GM23338 (cell line): ENCODE data around the gene COL18A1. TPM values are rescaled to one million over a fixed set of nuclear protein-coding genes. Genes with fewer than 3 reads are reported as not detected.

Source experiments
- ATAC-seq: fragments of 200-7000 bp; cut with Tn5 transposase; 3 replicates; pipeline ENCODE4 v1.9.1; 2020
- DNase-seq: peaks from one replicate; pipeline ENCODE4 v3.0.0-alpha.2; 2015; ENCODE audit warnings: low spot score
- H2AFZ ChIP-seq: fragments of 200-600 bp; sonication (generic); 2 replicates; pipeline ENCODE4 v1.8.0; 2016; ENCODE audit warnings: antibody characterized with exemption, mild to moderate bottlenecking, moderate library complexity
- H3F3A ChIP-seq: fragments of 200-600 bp; sonication (generic); replicated peaks from 2 replicates; pipeline ENCODE4 v1.8.0; 2017; ENCODE audit warnings: antibody characterized with exemption, mixed run types, low read depth
- H3K27ac ChIP-seq: fragments of 200-600 bp; sonication (generic); 2 replicates; pipeline ENCODE4 v1.6.1; 2016; ENCODE audit warnings: low read depth
- H3K27me3 ChIP-seq: fragments of 200-600 bp; sonication (generic); 2 replicates; pipeline ENCODE4 v1.8.0; 2016; ENCODE audit warnings: mild to moderate bottlenecking, mixed run types, moderate library complexity; ENCODE audit not compliant: insufficient read depth
- H3K36me3 ChIP-seq: fragments of 200-600 bp; sonication (generic); 2 replicates; pipeline ENCODE4 v1.8.0; 2016; ENCODE audit warnings: mild to moderate bottlenecking; ENCODE audit not compliant: insufficient read depth
- H3K4me1 ChIP-seq: fragments of 200-600 bp; sonication (generic); 2 replicates; pipeline ENCODE4 v1.8.0; 2016; ENCODE audit warnings: mild to moderate bottlenecking, moderate library complexity; ENCODE audit not compliant: insufficient read depth
- H3K4me2 ChIP-seq: fragments of 200-600 bp; sonication (generic); 2 replicates; pipeline ENCODE4 v1.7.1; 2017; ENCODE audit warnings: mixed run types
- H3K4me3 ChIP-seq: fragments of 200-600 bp; sonication (generic); 2 replicates; pipeline ENCODE4 v1.6.1; 2016; ENCODE audit warnings: mixed run types
- H3K79me2 ChIP-seq: fragments of 200-600 bp; sonication (generic); replicated peaks from 2 replicates; pipeline ENCODE4 v1.8.0; 2017; ENCODE audit warnings: mild to moderate bottlenecking; ENCODE audit not compliant: insufficient read depth
- H3K9me2 ChIP-seq: fragments of 200-600 bp; sonication (generic); 2 replicates; pipeline ENCODE4 v1.8.0; 2017; ENCODE audit not compliant: insufficient read depth
- H4K20me1 ChIP-seq: fragments of 200-600 bp; sonication (generic); replicated peaks from 2 replicates; pipeline ENCODE4 v1.8.0; 2017; ENCODE audit warnings: mild to moderate bottlenecking; ENCODE audit not compliant: insufficient read depth
- H3K27ac Mint-ChIP-seq: 2 replicates; pipeline ENCODE4 v1.8.0; 2020; ENCODE audit warnings: inconsistent platforms, mild to moderate bottlenecking, moderate library complexity, mixed read lengths
- H3K27me3 Mint-ChIP-seq: 3 replicates; pipeline ENCODE4 v1.8.0; 2022; ENCODE audit warnings: low read depth, mild to moderate bottlenecking, moderate library complexity, mixed read lengths, inconsistent platforms; ENCODE audit not compliant: insufficient read depth, poor library complexity
- H3K36me3 Mint-ChIP-seq: 3 replicates; pipeline ENCODE4 v1.8.0; 2021; ENCODE audit warnings: low read depth, mild to moderate bottlenecking, inconsistent platforms, moderate library complexity, mixed read lengths
- H3K4me1 Mint-ChIP-seq: 3 replicates; pipeline ENCODE4 v1.8.0; 2020; ENCODE audit warnings: mild to moderate bottlenecking, inconsistent platforms, mixed read lengths
- H3K4me3 Mint-ChIP-seq: 3 replicates; pipeline ENCODE4 v1.8.0; 2021; ENCODE audit warnings: moderate library complexity, mild to moderate bottlenecking, inconsistent platforms, mixed read lengths
- H3K9me3 Mint-ChIP-seq: 3 replicates; pipeline ENCODE4 v1.8.0; 2020; ENCODE audit warnings: moderate library complexity, mild to moderate bottlenecking, inconsistent platforms, mixed read lengths
- JUNB ChIP-seq: IDR thresholded peaks from one replicate; pipeline ENCODE4 v1.6.1; 2016; ENCODE audit warnings: antibody characterized with exemption; ENCODE audit not compliant: unreplicated experiment
- NANOG ChIP-seq: IDR thresholded peaks from 2 replicates; pipeline ENCODE4 v1.6.1; 2016; ENCODE audit warnings: antibody characterized with exemption, borderline replicate concordance
- POLR2AphosphoS5 ChIP-seq: IDR thresholded peaks from 2 replicates; pipeline ENCODE4 v1.6.1; 2016; ENCODE audit warnings: antibody characterized with exemption, low read depth
- REST ChIP-seq: IDR thresholded peaks from one replicate; pipeline ENCODE4 v1.6.1; 2018; ENCODE audit warnings: antibody characterized with exemption; ENCODE audit not compliant: unreplicated experiment
- ZNF114 ChIP-seq: fragments of 250-450 bp; sonication (Bioruptor Pico); IDR thresholded peaks from 2 replicates; pipeline ENCODE4 v1.5.0; 2020; ENCODE audit warnings: mild to moderate bottlenecking, moderate library complexity
- polyA plus RNA-seq: library from polyadenylated mRNA; unstranded; fragments of >200 nt; fragmentation: Nextera tagmentation; extraction: Ambion mirVana; gene quantifications from 2 replicates; pipeline ENCODE4 v1.2.1, GENCODE V29; 2016
- total RNA-seq: library from RNA; depleted of rRNA; stranded (reverse); fragments of >200 nt; shearing (Covaris generic); gene quantifications from 2 replicates; pipeline ENCODE4 v1.2.3, GENCODE V29; 2014

The COL18A1 gene
- total and polyA plus RNA-seq, 2 experiments from 2014 or later, result 38.4 to 430 TPM

- H3K4me1 Mint-ChIP-seq, result peaks cover 12% of the 10 kb centered on the region
- DNase-seq (no peak), ATAC-seq (no peak)
- peak overlapping the region; percentile 16; the same call in 1 of the 2 replicates for H3K27ac Mint-ChIP-seq
- Histone ChIP-seq H3K4me3 (no peak overlapping the region), H3K36me3 (peaks cover 6% of the 10 kb centered on the region), H3K79me2 (peaks cover 76% of the 10 kb centered on the region), H3K4me2 (no peak overlapping the region), H4K20me1 (peaks cover 25% of the 10 kb centered on the region), H3K9me2 (no peaks in the 10 kb centered on the region), H3K4me1 (no peaks in the 10 kb centered on the region), H3K27ac (0 out of 2 replicates have a peak overlapping the region, but pooled peaks have one; percentile 55), H3F3A (peaks cover 15% of the 10 kb centered on the region), H3K27me3 (no peaks in the 10 kb centered on the region), H2AFZ (no peak overlapping the region)
- no peak overlapping the region for H3K4me3 Mint-ChIP-seq
- peaks cover 21% of the 10 kb centered on the region for H3K27me3 Mint-ChIP-seq
- TF ChIP-seq JUNB, result no peak
- peaks cover 5% of the 10 kb centered on the region; the same call in 2 of the 3 replicates for H3K9me3 Mint-ChIP-seq
- peaks cover 40% of the 10 kb centered on the region for H3K36me3 Mint-ChIP-seq
These were observed 65.1 kb downstream of the COL18A1 start for GRCh38 chr21:45470087-45470515.

GRCh38 chr21:45470773-45471524, 66.0 kb downstream of the COL18A1 start:
- Histone ChIP-seq H3K27me3 (no peaks in the 10 kb centered on the region), H3K4me3 (no peak overlapping the region), H3K4me1 (no peaks in the 10 kb centered on the region), H3F3A (peaks cover 15% of the 10 kb centered on the region), H2AFZ (no peak overlapping the region), H3K36me3 (peaks cover 6% of the 10 kb centered on the region), H4K20me1 (peaks cover 25% of the 10 kb centered on the region), H3K4me2 (no peak overlapping the region), H3K79me2 (peaks cover 68% of the 10 kb centered on the region), H3K9me2 (no peaks in the 10 kb centered on the region), H3K27ac (0 out of 2 replicates have a peak overlapping the region, but pooled peaks have one; percentile 55)
- Mint-ChIP-seq H3K27me3 (peaks cover 16% of the 10 kb centered on the region), H3K9me3 (peaks cover 5% of the 10 kb centered on the region; the same call in 2 of the 3 replicates), H3K4me1 (peaks cover 12% of the 10 kb centered on the region), H3K27ac (peak overlapping the region; percentile 80), H3K36me3 (peaks cover 35% of the 10 kb centered on the region), H3K4me3 (no peak overlapping the region)
- ATAC-seq, result peak; percentile 9; the same call in 1 of the 3 replicates
- no peak for DNase-seq
- TF ChIP-seq NANOG, result no peak

GRCh38 chr21:45471525-45472221, 66.7 kb downstream of the COL18A1 start:
- Histone ChIP-seq H3K4me2 (no peak overlapping the region), H3F3A (peaks cover 15% of the 10 kb centered on the region), H3K27ac (no peak overlapping the region), H3K27me3 (no peaks in the 10 kb centered on the region), H3K9me2 (no peaks in the 10 kb centered on the region), H3K4me1 (no peaks in the 10 kb centered on the region), H3K4me3 (no peak overlapping the region), H3K79me2 (peaks cover 61% of the 10 kb centered on the region), H4K20me1 (peaks cover 25% of the 10 kb centered on the region), H2AFZ (no peak overlapping the region), H3K36me3 (peaks cover 9% of the 10 kb centered on the region)
- peaks cover 14% of the 10 kb centered on the region for H3K4me1 Mint-ChIP-seq
- H3K9me3 Mint-ChIP-seq, result peaks cover 8% of the 10 kb centered on the region
- peaks cover 18% of the 10 kb centered on the region for H3K27me3 Mint-ChIP-seq
- no peak overlapping the region for H3K27ac Mint-ChIP-seq
- ATAC-seq (peak; percentile 14; the same call in 1 of the 3 replicates), DNase-seq (no peak)
- H3K4me3 Mint-ChIP-seq, result no peak overlapping the region
- H3K36me3 Mint-ChIP-seq, result peaks cover 40% of the 10 kb centered on the region
- no peak for TF ChIP-seq ZNF114
- no peak for TF ChIP-seq REST
- no peak for TF ChIP-seq POLR2AphosphoS5
